Kidney (tissue), 14 donors: ENCODE measurements around the gene CSPG4. TPM values are rescaled to one million over a fixed set of nuclear protein-coding genes. Genes with fewer than 3 reads are reported as not detected.
"Not testable (repeated sequence)": the region's sequence is repeated elsewhere in the genome, so short reads cannot be mapped to it uniquely, and the experiment has no call there.

Experiments used
- DNase-seq, 5 donors: peaks; one replicate each; pipeline ENCODE4 v3.0.0-alpha.2; 2013 to 2020
- FAIRE-seq: peaks from 2 replicates; lab custom pipeline; 2012; peaks lifted over from hg19 to GRCh38; lab: Jason Lieb, UNC
- H3K27ac ChIP-seq, 2 donors: one replicate each; pipeline ENCODE4 v1.7.0; 2013; ENCODE audit warnings: low read depth in 2 of 2, low read length in 2 of 2, inconsistent platforms in 1 of 2
- H3K27me3 ChIP-seq: one replicate; pipeline ENCODE4 v1.7.1; 2013; ENCODE audit warnings: low read length, inconsistent platforms; ENCODE audit not compliant: control insufficient read depth, insufficient read depth
- H3K36me3 ChIP-seq, 3 donors: one replicate each; pipeline versions ENCODE4 v1.7.0 to v1.7.1; 2013; ENCODE audit warnings: low read length in 3 of 3, control low read depth in 1 of 3, inconsistent platforms in 1 of 3; ENCODE audit not compliant: insufficient read depth in 3 of 3, control insufficient read depth in 2 of 3
- H3K4me1 ChIP-seq, 3 donors: one replicate each; pipeline versions ENCODE4 v1.7.0 to v1.7.1; 2013; ENCODE audit warnings: low read length in 3 of 3, inconsistent platforms in 1 of 3, low read depth in 1 of 3; ENCODE audit not compliant: control insufficient read depth in 2 of 3, insufficient read depth in 2 of 3
- H3K4me3 ChIP-seq, 3 donors: one replicate each; pipeline versions ENCODE4 v1.7.0 to v1.8.1; 2013; ENCODE audit warnings: low read length in 3 of 3, control low read depth in 1 of 3, inconsistent platforms in 1 of 3
- H3K9ac ChIP-seq, 3 donors: one replicate each; pipeline versions ENCODE4 v1.7.0 to v1.7.1; 2013; ENCODE audit warnings: low read length in 3 of 3, control low read depth in 1 of 3, inconsistent platforms in 1 of 3
- H3K9me3 ChIP-seq, 3 donors: one replicate each; pipeline versions ENCODE4 v1.7.0 to v1.7.1; 2013; ENCODE audit warnings: low read length in 3 of 3, control low read depth in 1 of 3, inconsistent platforms in 1 of 3; ENCODE audit not compliant: control insufficient read depth in 2 of 3, insufficient read depth in 1 of 3
- CTCF ChIP-seq: IDR thresholded peaks from 3 replicates; pipeline ENCODE4 v1.5.1; 2012; ENCODE audit warnings: mild to moderate bottlenecking, moderate library complexity, borderline replicate concordance; ENCODE audit not compliant: insufficient read depth; ENCODE audit errors: extremely low read depth
- intact Hi-C: fragments of 100-400 bp; cut with DNase I; formaldehyde crosslinking; loops from one replicate; pipeline ENCODE4 v1.11.1; 2022
- polyA plus RNA-seq: library from polyadenylated mRNA; stranded (reverse); fragments of 350-450 nt; fragmentation: Illumina TruSeq; extraction: RNeasy Lipid Tissue Mini Kit (QIAGEN cat#74804); gene quantifications from one replicate; pipeline ENCODE4 v1.2.3, GENCODE V29; 2014; ENCODE audit warnings: low read depth, low replicate concordance; ENCODE audit not compliant: insufficient read depth
- total RNA-seq: library from RNA; stranded (reverse); fragmentation: NEBNext Ultra II Directional; extraction: Animal tissue kit (Norgen Biotek cat#: 25700); gene quantifications from one replicate; pipeline ENCODE4 v1.2.1, GENCODE V29; 2021
- donor health status: control.
- donor health status: control.
- donor health status: control.
- donor health status: control.
- donor health status: control.
- donor health status: DM: yes; HTN: yes; CAD: no.
- donor health status: Normal renal cell carcinoma (clear cell type).

Gene CSPG4
- total and polyA plus RNA-seq, 2 donors from 2014 or later, result 4.4 to 30.7 TPM

GRCh38 chr15:75706682-75706954, 6.0 kb downstream of the CSPG4 start:
- Histone ChIP-seq H3K36me3 (no peaks in the 10 kb centered on the region), H3K9ac (no peak overlapping the region), H3K27me3 (no peaks in the 10 kb centered on the region), H3K4me3 (no peak overlapping the region), H3K9me3 (no peaks in the 10 kb centered on the region), H3K4me1 (peaks cover 0 to 4% (median 0%) of the 10 kb centered on the region in 3 donors), H3K27ac (no peak overlapping the region)
- no peak for DNase-seq
- FAIRE-seq, result no peak
- intact Hi-C loops, result no loop called here
- no peak for TF ChIP-seq CTCF

- no peaks in the 10 kb centered on the region for H3K9me3 ChIP-seq
- H3K27me3 ChIP-seq, result no peaks in the 10 kb centered on the region
- no peak for TF ChIP-seq CTCF
- peaks cover 0 to 4% (median 0%) of the 10 kb centered on the region in 3 donors for H3K4me1 ChIP-seq
- no peak overlapping the region for H3K4me3 ChIP-seq
- no peak overlapping the region for H3K27ac ChIP-seq
- no peak overlapping the region for H3K9ac ChIP-seq
- FAIRE-seq (no peak), DNase-seq (no peak)
- intact Hi-C loops, result no loop called here
- no peaks in the 10 kb centered on the region for H3K36me3 ChIP-seq
Observed at GRCh38 chr15:75705854-75706681, 6.6 kb downstream of the CSPG4 start.

GRCh38 chr15:75705375-75705774, 7.3 kb downstream of the CSPG4 start:
- H3K36me3 ChIP-seq, H3K27me3 ChIP-seq, H3K9me3 ChIP-seq, intact Hi-C loops, H3K27ac ChIP-seq, H3K4me3 ChIP-seq, H3K9ac ChIP-seq, H3K4me1 ChIP-seq, FAIRE-seq, DNase-seq: not testable (repeated sequence)

GRCh38 chr15:75704618-75705017, 8.0 kb downstream of the CSPG4 start:
- no peak for FAIRE-seq
- no peak overlapping the region for H3K27ac ChIP-seq
- no peak for TF ChIP-seq CTCF

More at GRCh38 chr15:75704618-75705017, 8.0 kb downstream of the CSPG4 start:
- intact Hi-C loops, result no loop called here
- H3K36me3 ChIP-seq, result no peaks in the 10 kb centered on the region
- no peak for DNase-seq
- no peaks in the 10 kb centered on the region for H3K27me3 ChIP-seq
- H3K9me3 ChIP-seq, result no peaks in the 10 kb centered on the region
- no peak overlapping the region for H3K9ac ChIP-seq
- peaks cover 0 to 6% (median 0%) of the 10 kb centered on the region in 3 donors for H3K4me1 ChIP-seq
- no peak overlapping the region for H3K4me3 ChIP-seq
